Hypothalamus (tissue), 51 donors: ENCODE measurements around the gene BEGAIN.

Experiments used
- DNase-seq, 51 donors: peaks; one replicate each; lab custom pipeline; 2025; lab: John Stamatoyannopoulos, UW

BEGAIN gene

GRCh38 chr14:100555436-100556139 is 31.6 kb downstream of the BEGAIN start:
- no peak for DNase-seq

DNA sequence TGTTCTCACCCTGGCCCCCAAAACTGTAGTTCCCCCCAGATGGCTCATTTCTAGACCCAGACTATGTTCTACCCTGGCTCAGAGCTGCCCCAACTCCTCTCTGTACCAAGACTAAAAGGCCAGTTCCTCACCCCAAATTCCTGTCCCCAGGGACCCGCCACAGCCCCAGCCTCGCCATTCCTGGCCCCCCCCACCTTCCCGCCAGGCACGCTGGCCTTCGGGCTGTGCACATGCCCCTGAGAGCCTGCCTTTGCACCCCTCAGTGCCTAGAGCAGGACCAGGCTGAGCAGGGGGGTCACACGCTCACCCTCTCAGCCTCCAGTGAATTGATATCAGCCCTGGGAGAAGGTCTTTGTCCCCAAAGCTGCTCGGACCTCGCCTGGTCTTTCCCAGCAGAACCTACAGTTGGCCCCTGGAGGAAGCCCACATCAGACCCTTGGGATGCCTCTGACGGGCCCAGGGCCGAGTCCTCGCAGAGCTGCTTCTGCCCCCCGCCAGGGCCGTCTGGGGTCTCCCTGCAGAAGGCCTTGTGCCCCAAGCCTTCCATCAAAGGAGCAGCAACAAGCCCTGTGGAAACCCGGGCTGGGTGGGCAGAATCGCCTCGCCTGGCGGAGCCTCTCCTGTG is 32.4 kb downstream of the BEGAIN start:
- no peak for DNase-seq

- no peak for DNase-seq
Measured at GRCh38 chr14:100554082-100554677, 33.0 kb downstream of the BEGAIN start.

- DNase-seq = no peak
Measured at GRCh38 chr14:100553471-100553870, 33.7 kb downstream of the BEGAIN start.

DNA sequence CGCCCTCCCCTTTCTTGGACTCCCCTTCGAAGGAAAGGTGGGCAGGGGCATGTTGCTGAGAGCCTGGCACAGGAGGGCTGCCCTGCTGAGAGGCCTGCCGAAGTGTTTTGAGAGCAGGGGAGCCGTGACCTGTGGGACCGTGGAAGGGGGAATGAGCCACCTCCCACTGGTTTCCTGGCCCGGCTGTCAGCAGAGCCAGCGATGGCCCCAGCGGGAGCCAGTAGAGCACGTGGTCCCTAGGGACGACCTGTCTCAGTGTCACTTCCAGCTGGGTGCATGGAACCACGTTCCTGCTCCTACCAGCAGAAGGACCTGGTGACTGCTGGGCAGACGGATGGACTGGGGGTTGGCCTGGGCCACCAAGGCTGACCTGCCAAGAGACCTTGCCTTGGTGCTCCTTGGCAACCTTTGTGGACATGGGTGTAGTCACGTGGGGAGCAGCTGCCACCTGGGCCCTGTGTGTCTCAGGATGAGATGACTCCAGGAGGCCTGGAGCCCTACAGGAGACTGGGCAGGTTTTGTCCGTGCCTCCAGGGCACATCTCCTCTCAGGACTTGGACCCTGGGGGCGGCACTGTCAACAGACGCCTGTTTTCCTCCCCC is 34.6 kb downstream of the BEGAIN start:
- no peak for DNase-seq

DNA sequence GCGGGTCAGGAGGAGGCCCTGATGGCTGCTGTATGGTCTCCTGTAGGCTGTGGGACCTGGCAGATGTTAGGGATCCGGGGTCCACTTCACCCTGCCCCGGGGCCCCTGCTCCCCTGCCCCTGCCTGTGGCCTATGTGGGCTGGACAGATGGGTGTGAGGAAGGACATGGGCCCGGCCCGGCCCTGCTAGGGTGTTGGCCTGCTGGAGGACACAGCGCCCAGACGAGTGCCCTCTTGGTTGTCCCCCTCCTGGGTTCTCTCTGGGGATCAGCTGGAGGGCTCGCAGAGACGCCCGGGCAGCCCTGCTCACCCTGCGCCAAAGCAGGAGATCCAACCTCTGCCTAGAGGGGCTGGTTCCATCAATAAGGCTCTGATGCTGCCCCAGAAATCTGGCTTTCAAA is 36.2 kb downstream of the BEGAIN start:
- DNase-seq = no peak

GRCh38 chr14:100549834-100550625 is 37.2 kb downstream of the BEGAIN start:
- DNase-seq = no peak

DNA sequence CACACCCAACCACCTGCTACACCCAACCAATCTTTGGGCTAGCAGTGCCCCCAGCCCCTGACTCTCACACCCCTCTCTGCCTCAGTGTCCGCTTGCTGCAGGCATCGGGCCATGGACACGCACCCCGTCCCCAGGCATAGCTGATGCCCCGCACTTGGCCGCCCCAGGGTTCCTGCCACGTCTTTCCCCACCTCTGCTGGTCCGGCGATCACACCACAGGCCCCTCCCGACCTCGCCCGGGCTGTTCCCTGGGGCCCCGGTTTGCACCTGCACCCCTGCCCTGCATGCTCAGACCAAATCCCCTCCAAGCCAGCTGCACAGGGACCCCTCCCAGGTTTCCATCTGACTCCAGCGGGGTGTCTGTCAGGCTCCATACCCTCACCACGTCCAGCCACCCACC is 38.3 kb downstream of the BEGAIN start:
- no peak for DNase-seq

DNA sequence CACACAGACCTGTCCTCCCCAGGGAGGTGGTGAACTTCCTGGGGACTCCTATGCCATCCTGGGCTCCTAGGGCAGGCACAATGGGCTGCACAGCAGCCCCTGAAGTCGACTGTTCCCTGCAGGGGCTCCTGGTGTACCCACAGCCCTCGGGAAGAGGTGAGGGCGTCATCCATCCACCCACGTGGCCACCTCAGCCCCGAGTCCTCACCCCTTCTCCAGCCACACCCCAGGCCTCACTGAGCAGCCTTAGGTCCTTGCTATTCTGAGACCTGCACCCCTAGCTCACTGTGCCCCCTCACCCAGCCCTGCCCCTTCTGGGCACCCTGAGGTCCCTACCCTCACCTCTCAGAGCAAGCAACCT is 38.9 kb downstream of the BEGAIN start:
- DNase-seq = no peak

GRCh38 chr14:100547633-100548294 is 39.5 kb downstream of the BEGAIN start:
- peak in 11 of 51 donors; percentile 12 to 38 (median 25) for DNase-seq

- DNase-seq = no peak
Measured at GRCh38 chr14:100546051-100546443, 41.2 kb downstream of the BEGAIN start.

DNA sequence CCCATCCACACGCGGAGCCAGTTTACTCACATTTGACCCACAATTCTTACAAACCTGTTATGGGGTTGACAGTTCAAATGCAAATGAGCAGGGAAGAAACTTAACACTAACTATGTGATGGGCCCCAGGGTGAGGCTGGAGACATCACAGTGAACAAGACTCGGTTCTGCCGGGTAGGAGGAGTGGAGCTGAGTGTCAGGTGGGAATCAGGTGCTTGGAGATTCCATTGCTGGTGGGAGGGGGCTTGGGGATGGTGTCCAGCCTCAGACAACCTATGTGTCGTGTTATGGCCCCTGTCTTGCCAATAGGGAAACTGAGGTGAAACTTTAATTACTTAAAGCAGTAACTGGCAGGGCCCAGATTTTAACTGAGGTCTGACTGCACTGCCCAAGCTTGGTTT is 41.9 kb downstream of the BEGAIN start:
- DNase-seq = no peak

GRCh38 chr14:100544506-100545141 is 42.6 kb downstream of the BEGAIN start:
- DNase-seq = no peak

DNA sequence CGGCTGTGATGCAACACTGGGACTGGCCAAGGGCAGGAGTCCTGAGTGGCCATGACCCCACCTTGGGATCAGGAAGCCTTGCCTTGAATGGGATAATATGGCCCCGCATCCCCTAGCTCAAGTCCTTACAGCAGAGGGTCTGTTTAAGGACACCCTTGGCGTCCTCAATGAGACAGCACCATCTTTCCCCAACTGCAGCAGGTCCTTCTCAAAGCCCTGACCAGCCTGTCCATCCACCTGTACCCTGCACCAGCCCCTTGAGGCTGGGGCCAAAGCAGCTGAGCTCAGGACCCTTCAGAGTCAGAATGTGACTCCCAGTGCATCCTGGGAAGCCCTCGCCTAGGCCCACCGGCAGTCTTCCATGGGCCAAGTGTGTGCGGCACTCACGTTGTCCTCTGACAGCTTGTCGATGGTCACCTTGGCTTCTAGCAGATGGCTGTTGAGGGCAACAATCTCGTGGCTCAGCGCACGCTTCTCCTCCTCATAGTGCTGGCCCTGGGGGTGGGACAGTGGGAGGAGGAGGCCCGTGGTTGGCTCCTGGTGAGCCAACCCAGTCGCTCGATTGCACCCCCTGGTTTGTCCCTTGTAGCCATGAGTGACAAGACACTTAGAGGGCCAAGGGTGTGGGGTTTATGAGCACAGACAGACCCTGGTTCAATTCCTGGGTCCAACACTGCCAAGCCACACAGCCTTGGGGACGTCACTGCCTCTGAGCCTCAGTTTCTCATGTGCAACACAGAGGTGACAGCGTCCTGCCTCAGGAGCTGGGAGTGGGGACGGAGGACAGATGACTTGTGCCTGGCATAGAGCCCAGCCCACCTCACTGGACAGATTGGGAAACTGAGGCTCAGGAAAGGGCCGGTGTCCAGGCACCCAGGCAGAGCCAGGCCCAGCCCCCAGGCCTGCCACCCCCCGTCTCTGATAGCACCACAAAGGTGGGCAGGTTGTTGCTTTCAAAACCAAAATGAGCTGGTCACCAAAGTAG is 43.5 kb downstream of the BEGAIN start:
- DNase-seq = no peak

DNA sequence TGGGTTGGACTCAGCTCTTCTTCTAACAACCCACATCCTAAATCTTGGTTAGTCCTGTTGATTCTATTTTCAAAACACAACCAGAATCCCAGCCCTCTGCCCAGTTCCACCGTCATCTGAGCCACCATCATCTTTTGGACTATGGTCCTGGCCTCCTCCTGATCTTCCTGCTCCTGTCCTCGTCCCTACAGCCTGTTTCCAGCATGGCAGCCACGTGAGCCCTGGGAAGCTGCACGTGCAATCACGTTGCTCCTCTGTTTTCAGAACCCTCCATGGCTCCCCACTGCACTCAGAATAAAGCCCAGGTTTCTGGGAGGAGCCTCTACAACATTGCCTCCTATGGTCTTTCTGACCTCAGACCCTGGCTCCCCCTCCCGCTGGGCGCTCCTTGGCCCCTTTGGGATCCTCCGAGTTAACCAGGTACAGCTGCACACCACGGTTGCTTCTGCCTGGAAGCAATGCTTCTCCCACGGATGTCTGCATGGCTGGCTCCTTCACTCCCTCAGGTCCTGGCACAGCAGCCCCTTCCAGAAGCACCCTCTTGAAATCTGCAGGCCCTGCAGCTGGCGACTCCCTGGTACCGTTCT is 44.5 kb downstream of the BEGAIN start:
- no peak for DNase-seq

- DNase-seq = no peak
Measured at GRCh38 chr14:100541621-100542560, 45.3 kb downstream of the BEGAIN start.

GRCh38 chr14:100540926-100541620 is 46.1 kb downstream of the BEGAIN start:
- no peak for DNase-seq
